ENCODE measurements around the gene CRIP2.

DNA sequence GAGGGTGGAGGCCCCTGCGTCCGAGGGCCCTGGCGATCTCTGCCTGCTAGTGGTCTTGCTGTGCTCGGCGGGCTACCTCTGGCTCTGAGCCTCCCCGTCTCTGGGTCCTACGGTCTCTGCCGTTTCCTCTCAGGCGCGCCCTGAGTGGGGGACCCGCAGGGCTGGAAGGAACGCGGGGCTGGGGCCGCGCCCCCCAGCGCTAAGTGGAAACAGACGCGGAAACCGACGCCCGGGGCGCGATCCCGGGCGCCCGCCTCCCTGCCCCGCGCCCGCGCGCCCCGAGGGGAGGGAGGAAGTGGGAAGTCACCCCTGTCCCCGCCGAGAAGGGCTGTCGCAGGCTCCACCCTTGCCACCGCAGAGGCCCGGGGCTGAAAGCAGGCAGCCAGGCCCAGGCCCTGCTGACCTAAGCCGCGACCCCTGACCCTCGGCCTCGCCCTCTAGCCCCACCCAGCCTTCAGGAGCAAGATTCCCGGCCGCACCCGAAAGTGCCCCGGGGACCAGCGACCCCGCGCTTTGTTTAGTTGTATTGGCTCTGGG lies 12.9 kb downstream of the CRIP2 start:
- no peak for TF ChIP-seq CEBPB (IDR thresholded peaks at IDR 0.05)
- TF ChIP-seq TAF1 (IDR thresholded peaks at IDR 0.05; ENCODE audit: low read depth) = no peak
- TF ChIP-seq, protein P1, sequence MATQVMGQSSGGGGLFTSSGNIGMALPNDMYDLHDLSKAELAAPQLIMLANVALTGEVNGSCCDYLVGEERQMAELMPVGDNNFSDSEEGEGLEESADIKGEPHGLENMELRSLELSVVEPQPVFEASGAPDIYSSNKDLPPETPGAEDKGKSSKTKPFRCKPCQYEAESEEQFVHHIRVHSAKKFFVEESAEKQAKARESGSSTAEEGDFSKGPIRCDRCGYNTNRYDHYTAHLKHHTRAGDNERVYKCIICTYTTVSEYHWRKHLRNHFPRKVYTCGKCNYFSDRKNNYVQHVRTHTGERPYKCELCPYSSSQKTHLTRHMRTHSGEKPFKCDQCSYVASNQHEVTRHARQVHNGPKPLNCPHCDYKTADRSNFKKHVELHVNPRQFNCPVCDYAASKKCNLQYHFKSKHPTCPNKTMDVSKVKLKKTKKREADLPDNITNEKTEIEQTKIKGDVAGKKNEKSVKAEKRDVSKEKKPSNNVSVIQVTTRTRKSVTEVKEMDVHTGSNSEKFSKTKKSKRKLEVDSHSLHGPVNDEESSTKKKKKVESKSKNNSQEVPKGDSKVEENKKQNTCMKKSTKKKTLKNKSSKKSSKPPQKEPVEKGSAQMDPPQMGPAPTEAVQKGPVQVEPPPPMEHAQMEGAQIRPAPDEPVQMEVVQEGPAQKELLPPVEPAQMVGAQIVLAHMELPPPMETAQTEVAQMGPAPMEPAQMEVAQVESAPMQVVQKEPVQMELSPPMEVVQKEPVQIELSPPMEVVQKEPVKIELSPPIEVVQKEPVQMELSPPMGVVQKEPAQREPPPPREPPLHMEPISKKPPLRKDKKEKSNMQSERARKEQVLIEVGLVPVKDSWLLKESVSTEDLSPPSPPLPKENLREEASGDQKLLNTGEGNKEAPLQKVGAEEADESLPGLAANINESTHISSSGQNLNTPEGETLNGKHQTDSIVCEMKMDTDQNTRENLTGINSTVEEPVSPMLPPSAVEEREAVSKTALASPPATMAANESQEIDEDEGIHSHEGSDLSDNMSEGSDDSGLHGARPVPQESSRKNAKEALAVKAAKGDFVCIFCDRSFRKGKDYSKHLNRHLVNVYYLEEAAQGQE (IDR thresholded peaks at IDR 0.05; ENCODE audit: low read depth) = no peak
- no peak for TF ChIP-seq EP300 (IDR thresholded peaks at IDR 0.05; ENCODE audit: borderline replicate concordance)
- TF ChIP-seq YY1 (IDR thresholded peaks at IDR 0.05; ENCODE audit: low read depth) = no peak
- no peak for TF ChIP-seq NFIC (IDR thresholded peaks at IDR 0.05)
- TF ChIP-seq TEAD4 (IDR thresholded peaks at IDR 0.05) = no peak
- TF ChIP-seq RAD21 (IDR thresholded peaks at IDR 0.05; ENCODE audit: low read depth) = no peak
- no peak for TF ChIP-seq TCF12 (IDR thresholded peaks at IDR 0.05; ENCODE audit: low read depth)
- TF ChIP-seq, protein P2, sequence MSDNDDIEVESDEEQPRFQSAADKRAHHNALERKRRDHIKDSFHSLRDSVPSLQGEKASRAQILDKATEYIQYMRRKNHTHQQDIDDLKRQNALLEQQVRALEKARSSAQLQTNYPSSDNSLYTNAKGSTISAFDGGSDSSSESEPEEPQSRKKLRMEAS (IDR thresholded peaks at IDR 0.05) = no peak
- TF ChIP-seq FOXM1 (IDR thresholded peaks at IDR 0.05; ENCODE audit: borderline replicate concordance, low read depth) = no peak
- TF ChIP-seq CREB1 (IDR thresholded peaks at IDR 0.05; ENCODE audit: low read depth) = no peak
- no peak for TF ChIP-seq EGR1 (IDR thresholded peaks at IDR 0.05)
- TF ChIP-seq USF1 (IDR thresholded peaks at IDR 0.05) = no peak

Data from Ishikawa (cell line).